Panc1 (cell line): Measurements from ENCODE around the gene AGBL4.

Source experiments
- CTCF ChIP-seq: fragments of 450-650 bp; IDR thresholded peaks from 2 replicates; pipeline ENCODE4 v1.5.1; 2017; ENCODE audit warnings: mild to moderate bottlenecking
- POLR2AphosphoS5 ChIP-seq: IDR thresholded peaks from 2 replicates; pipeline ENCODE4 v1.6.1; 2012; ENCODE audit warnings: mild to moderate bottlenecking, low read depth, low read length, moderate library complexity
- REST ChIP-seq, 2 experiments: IDR thresholded peaks; 2 replicates each; pipeline ENCODE4 v1.6.1; 2011 to 2012; ENCODE audit warnings: low read depth in 2 of 2, control low read depth in 1 of 2, low read length in 1 of 2, mild to moderate bottlenecking in 1 of 2, moderate library complexity in 1 of 2; ENCODE audit not compliant: insufficient read depth in 1 of 2
- SIN3A ChIP-seq: IDR thresholded peaks from 2 replicates; pipeline ENCODE4 v1.6.1; 2012; ENCODE audit warnings: low read depth, mild to moderate bottlenecking, low read length, moderate library complexity, borderline replicate concordance; ENCODE audit not compliant: insufficient read depth
- TCF7L2 ChIP-seq: IDR thresholded peaks from 2 replicates; pipeline ENCODE4 v1.6.1; 2011; ENCODE audit warnings: mild to moderate bottlenecking, low read depth, low read length, inconsistent platforms

- TF ChIP-seq CTCF (no peak), TCF7L2 (no peak), POLR2AphosphoS5 (no peak), REST (IDR thresholded peaks at IDR 0.05; ENCODE audit: insufficient read depth in 1 of 2, low read depth in 2 of 2, low read length in 1 of 2) (no peak), SIN3A (no peak)
These were observed 851.7 kb downstream of the AGBL4 start for GRCh38 chr1:49171941-49172593.
